ENCODE data around the gene EPHA5.

EPHA5 gene

GRCh38 chr4:65472531-65472930, 197.8 kb downstream of the EPHA5 start:
- no peak for DNase-seq

DNA sequence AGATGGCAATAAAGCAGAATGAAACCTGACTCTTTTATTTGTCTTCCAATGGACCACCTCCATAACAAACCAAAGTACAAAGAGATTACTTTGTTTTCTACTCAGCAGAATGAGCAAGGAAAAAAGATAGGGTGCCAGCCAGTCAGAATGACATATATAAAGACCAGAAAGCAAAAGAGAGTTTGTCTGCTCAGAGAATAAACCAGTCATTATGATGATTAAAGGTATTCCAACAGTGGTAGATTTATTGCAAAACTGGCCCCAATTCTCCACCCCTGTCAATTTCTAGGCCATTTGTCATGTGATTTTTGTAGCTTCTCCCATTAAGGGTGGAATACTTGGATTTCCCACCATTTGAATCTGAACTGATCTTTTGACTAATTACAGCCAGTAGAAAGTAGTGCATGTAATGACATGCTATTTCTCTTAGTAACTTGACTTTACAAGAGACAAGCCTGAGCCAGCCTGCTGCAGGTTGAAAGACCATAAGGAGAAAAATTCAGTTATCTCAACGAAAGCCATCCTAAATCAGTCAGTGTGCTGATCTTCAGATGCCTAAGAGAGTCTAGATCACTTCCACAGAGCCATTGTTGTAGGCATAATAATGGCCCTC, 203.1 kb downstream of the EPHA5 start:
- DNase-seq: no peak

- no peak for DNase-seq
Observed at GRCh38 chr4:65461781-65462180, 208.5 kb downstream of the EPHA5 start.

DNA sequence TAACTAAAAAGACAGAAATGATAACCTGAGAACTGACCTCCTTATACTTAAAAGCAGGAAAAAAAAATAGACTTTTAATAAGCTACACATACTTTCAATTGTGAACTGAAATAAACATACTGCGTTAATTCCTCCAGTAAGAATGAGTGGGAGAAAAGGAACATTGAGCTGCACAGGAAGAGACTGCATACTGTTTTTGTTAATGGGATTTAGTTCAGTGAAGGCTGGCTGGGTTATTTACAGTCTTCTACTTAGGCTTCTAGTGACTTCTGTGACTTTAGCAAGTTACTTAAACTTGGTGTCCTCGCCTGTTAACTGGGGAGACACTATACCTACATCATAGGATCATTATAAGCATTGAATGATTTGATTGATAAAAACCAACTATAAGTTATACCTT, 213.3 kb downstream of the EPHA5 start:
- DNase-seq: no peak

DNA sequence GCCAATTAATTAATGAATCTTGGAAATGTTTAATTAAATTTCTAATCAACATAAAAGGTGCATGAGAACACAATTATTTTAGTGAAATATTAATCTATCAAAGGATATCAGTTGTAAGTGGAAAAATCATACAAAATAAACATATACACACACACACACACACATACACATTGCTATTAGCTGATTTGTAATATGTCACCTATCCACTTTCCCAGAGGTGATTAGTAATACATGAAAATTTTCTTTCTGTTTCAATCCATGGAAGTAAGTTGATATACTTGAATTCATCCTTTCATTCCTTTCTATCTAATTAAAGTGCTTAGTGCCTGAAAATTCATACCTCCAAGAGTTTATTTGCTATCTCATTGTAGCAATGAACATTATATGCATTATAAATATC, 213.7 kb downstream of the EPHA5 start:
- no peak for DNase-seq

GRCh38 chr4:65453398-65453797, 216.9 kb downstream of the EPHA5 start:
- no peak for DNase-seq

- no peak for DNase-seq
Observed at GRCh38 chr4:65450899-65451298, 219.4 kb downstream of the EPHA5 start.

GRCh38 chr4:65437102-65437501, 233.2 kb downstream of the EPHA5 start:
- no peak for DNase-seq

- no peak for DNase-seq
Observed at GRCh38 chr4:65422109-65422508, 248.2 kb downstream of the EPHA5 start.

GRCh38 chr4:65420036-65420435, 250.3 kb downstream of the EPHA5 start:
- no peak for DNase-seq

- DNase-seq: peak; percentile 94
Observed at GRCh38 chr4:65416891-65417290, 253.4 kb downstream of the EPHA5 start.

DNA sequence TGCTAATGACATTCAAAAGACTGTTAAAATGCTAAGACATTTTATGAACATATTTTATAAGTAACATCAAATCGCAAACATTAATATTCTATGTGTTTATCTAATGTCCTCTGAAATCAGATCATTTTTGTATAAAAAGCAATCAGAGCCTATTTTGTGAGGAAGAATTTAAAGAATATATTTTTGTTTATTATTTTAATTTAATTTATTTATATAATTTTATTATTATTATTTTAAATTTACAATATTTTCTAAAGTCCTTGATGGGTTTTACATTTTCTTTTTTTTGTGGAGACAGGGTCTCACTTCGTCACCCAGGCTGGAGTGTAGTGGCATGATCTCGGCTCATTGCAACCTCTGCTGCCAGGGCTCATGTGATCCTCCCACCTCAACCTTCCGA, 262.8 kb downstream of the EPHA5 start:
- no peak for DNase-seq

DNA sequence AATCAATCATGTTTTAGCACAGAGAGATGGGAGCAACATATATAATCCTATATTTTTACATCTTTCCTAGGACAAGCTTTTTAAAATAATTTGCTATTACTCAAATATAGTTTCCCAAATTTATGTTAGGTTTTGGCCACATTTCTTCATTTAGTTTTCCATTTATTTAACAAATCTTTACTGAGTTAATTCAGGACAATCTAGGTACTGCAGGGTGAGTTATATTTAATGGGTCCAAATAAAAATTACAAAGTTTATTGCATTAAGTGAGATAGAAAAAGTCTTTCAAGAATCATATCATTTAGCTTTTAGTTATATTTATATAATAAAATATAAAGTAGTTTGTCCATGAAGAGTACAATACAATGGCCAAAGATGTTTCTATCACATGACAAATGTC, 269.2 kb downstream of the EPHA5 start:
- DNase-seq: no peak

GRCh38 chr4:65399084-65399483, 271.2 kb downstream of the EPHA5 start:
- no peak for DNase-seq

DNA sequence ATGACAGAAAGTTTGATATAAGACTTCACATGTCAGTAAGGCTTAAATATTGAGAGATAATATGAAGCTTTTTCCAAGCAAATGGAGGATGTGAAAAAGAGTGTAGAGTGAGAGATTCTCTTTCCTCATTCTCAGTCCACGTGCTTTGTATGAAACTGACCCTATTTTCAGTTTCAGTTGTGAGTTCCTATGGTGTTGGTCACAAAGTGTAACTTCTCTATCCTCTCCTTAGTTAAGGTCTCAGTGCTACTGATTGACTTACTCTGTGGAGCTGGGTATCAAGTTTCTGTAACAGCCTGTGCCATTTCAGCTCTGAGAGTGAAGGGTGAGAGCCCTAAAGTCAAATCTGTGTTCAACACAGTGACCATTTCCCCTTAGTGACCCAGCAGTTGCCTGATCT, 277.2 kb downstream of the EPHA5 start:
- no peak for DNase-seq

DNA sequence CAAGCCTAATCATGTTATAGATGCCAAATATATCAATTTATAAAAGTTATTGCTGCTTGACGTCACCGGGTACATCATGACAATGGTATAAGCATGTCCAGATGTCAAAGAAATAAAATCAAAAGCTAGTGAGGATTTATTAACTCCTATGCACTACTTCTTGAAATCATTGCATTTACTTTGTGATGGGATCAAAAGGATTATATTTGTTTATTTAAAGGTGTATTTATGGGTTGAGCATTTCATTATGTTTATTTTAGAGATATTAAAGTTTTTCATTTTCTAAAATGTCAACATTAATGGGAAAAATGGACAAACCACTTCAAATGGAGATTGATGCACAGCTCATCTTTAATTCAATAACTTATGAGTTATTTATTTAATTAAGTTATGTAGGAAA, 277.8 kb downstream of the EPHA5 start:
- no peak for DNase-seq

DNA sequence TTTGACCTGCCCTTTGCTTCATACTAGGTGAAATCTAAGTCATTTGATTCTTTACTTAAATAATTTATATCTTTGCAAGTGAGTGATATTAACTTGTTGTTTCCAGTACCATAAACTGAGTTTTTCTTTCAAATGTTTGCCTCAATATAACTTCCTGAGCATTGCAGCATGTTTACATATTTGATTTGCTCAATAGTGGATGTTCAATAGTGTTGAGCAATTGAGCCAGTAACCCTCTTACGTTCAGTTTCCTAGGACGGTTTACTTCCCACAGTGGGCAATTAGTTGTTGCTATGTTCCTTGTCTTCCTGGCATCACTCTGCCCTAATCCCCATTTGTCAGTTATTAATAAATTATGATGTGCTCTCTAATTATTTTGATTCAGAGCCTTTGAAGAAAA, 278.5 kb downstream of the EPHA5 start:
- no peak for DNase-seq

- no peak for DNase-seq
Observed at GRCh38 chr4:65391382-65391781, 278.9 kb downstream of the EPHA5 start.

GRCh38 chr4:65386927-65387326, 283.4 kb downstream of the EPHA5 start:
- DNase-seq: no peak

GRCh38 chr4:65383589-65384305, 286.5 kb downstream of the EPHA5 start:
- DNase-seq: no peak

- no peak for DNase-seq
Observed at GRCh38 chr4:65381648-65382047, 288.6 kb downstream of the EPHA5 start.

- DNase-seq: no peak
Observed at GRCh38 chr4:65370709-65371108, 299.6 kb downstream of the EPHA5 start.

DNA sequence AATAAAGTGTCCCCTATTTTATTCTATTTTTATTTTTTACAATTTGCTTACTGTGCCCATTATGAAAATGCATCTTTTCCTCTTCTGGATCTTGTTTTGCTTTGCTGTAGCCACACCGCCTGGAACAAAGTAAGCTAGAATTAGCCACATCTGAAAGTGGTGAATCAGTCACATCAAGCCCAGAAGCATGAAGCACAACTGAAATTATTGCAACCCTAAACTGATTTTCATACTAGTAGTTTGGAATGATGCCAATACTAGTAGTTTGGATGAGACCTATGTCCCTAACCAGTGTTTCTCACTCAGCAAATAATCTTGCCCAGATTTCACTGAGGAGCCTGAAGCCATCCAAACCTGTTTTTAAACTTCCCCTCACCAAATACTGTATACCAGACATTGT, 303.0 kb downstream of the EPHA5 start:
- no peak for DNase-seq

GRCh38 chr4:65358914-65359313, 311.4 kb downstream of the EPHA5 start:
- DNase-seq: no peak

DNA sequence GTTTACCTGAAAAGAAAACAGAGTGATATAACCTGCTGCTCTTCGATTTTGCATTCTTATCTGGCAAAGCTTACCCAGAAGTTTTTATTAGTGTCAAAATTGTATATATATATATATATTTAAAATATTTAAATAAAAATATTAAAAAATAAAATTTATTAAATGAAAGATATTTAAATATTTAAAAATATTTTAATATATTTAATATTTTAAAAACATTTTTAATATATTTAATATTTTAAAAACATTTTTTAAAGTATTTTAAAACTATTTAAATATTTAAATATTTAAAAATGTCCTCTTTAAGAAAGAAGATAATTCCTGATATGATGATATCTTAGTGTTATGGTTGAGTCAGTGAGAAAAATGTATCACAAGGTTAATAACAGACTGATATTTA, 317.2 kb downstream of the EPHA5 start:
- no peak for DNase-seq
